HepG2 (cell line): ENCODE results near the gene DNMT3A. TPM values are rescaled to one million over a fixed set of nuclear protein-coding genes. Genes with fewer than 3 reads are reported as not detected.
A peak's percentile ranks its signal among the peaks of the same experiment; 100 is the strongest.

Experiments used
- ATAC-seq: fragments of 200-7000 bp; cut with Tn5 transposase; 3 replicates; pipeline ENCODE4 v1.9.1; 2020; ENCODE audit warnings: mild to moderate bottlenecking, moderate library complexity
- BruUV-seq: library from RNA; stranded (reverse); fragments of 400-500 nt; replicated peaks from 2 replicates; lab custom pipeline; 2021; lab: Mats Ljungman, UMichigan
- CTCF ChIA-PET: fragments of 300-600 bp; formaldehyde crosslinking; extraction: SDS; loops from one replicate; lab custom pipeline; 2021; ENCODE audit warnings: low total read pairs, inconsistent platforms, low intra/inter-chr PET ratio; lab: Yijun Ruan, JAX
- POLR2A ChIA-PET: fragments of 350-600 bp; sonication (Branson Sonifier 250); formaldehyde crosslinking; loops from one replicate; lab custom pipeline; 2020; ENCODE audit warnings: antibody characterized with exemption, inconsistent platforms; lab: Yijun Ruan, JAX
- DNase-seq: peaks from one replicate; pipeline ENCODE4 v3.0.0-alpha.2; 2015; ENCODE audit warnings: low spot score
- FAIRE-seq: peaks from 3 replicates; lab custom pipeline; 2011; peaks lifted over from hg19 to GRCh38; lab: Jason Lieb, UNC
- H2AFZ ChIP-seq: one replicate; pipeline ENCODE4 v1.6.1; 2011; ENCODE audit warnings: low read length, inconsistent platforms
- H3K27ac ChIP-seq: fragments of 300-600 bp; 3 replicates; pipeline ENCODE4 v1.8.0; 2011; ENCODE audit warnings: mixed run types, mild to moderate bottlenecking, mixed read lengths, low read length, inconsistent platforms; ENCODE audit not compliant: insufficient read depth; ENCODE audit errors: extremely low read length
- H3K27me3 ChIP-seq, 2 experiments: fragments of 200-600 bp in 1 of 2; 2 replicates in 1 of 2; 3 replicates in 1 of 2; pipeline versions ENCODE4 v1.6.0 to v1.8.0; 2011; ENCODE audit warnings: low read length in 2 of 2, mild to moderate bottlenecking in 2 of 2, moderate library complexity in 2 of 2, inconsistent platforms in 1 of 2; ENCODE audit not compliant: insufficient read depth in 2 of 2, control insufficient read depth in 1 of 2
- H3K36me3 ChIP-seq, 2 experiments: fragments of 200-600 bp in 1 of 2; replicated peaks in 1 of 2; 2 replicates in 1 of 2; 3 replicates in 1 of 2; pipeline versions ENCODE4 v1.5.1 to v1.8.0; 2011; ENCODE audit warnings: low read length in 2 of 2, inconsistent platforms in 1 of 2; ENCODE audit not compliant: insufficient read depth in 2 of 2, control insufficient read depth in 1 of 2
- H3K4me1 ChIP-seq: 2 replicates; pipeline ENCODE4 v1.5.1; 2012; ENCODE audit warnings: low read length, inconsistent platforms; ENCODE audit not compliant: insufficient read depth
- H3K4me2 ChIP-seq: 2 replicates; pipeline ENCODE4 v1.6.0; 2011; ENCODE audit warnings: low read depth, low read length, inconsistent platforms
- H3K4me3 ChIP-seq, 3 experiments: fragments of 200-600 bp in 1 of 3; sonication (generic), shearing (Covaris generic) in 1 of 3; replicated peaks in 1 of 3; 2 replicates each; pipeline ENCODE4 v1.5.1; 2011 to 2016; ENCODE audit warnings: low read length in 3 of 3, inconsistent platforms in 2 of 3, low read depth in 2 of 3, mild to moderate bottlenecking in 2 of 3, control low read depth in 1 of 3, mixed read lengths in 1 of 3; ENCODE audit not compliant: insufficient read depth in 1 of 3
- H3K79me2 ChIP-seq: one replicate; pipeline ENCODE4 v1.6.1; 2011; ENCODE audit warnings: low read length, inconsistent platforms; ENCODE audit not compliant: insufficient read depth
- H3K9ac ChIP-seq: 2 replicates; pipeline ENCODE4 v1.6.0; 2011; ENCODE audit warnings: mild to moderate bottlenecking, low read depth, low read length, inconsistent platforms; ENCODE audit not compliant: insufficient read depth
- H3K9me3 ChIP-seq: 2 replicates; pipeline ENCODE4 v1.5.1; 2012; ENCODE audit warnings: mild to moderate bottlenecking, low read length
- H4K20me1 ChIP-seq: 2 replicates; pipeline ENCODE4 v1.6.0; 2011; ENCODE audit warnings: inconsistent platforms, mild to moderate bottlenecking, low read length, moderate library complexity; ENCODE audit not compliant: insufficient read depth
- NFKBIZ ChIP-seq: IDR thresholded peaks from 2 replicates; pipeline ENCODE4 v1.6.1; 2018; ENCODE audit warnings: missing genetic modification reagents, missing compliant biosample characterization
- SP2 ChIP-seq: sonication (generic); formaldehyde crosslinking; IDR thresholded peaks from 2 replicates; pipeline ENCODE4 v1.5.1; 2020; ENCODE audit warnings: mild to moderate bottlenecking, missing genetic modification reagents
- TEAD2 ChIP-seq: sonication (generic); formaldehyde crosslinking; IDR thresholded peaks from 2 replicates; pipeline ENCODE4 v1.9.0; 2021; ENCODE audit warnings: missing genetic modification reagents
- ZFP36 ChIP-seq: fragments of 150-350 bp; IDR thresholded peaks from 2 replicates; pipeline ENCODE4 v1.6.1; 2018; ENCODE audit warnings: borderline replicate concordance, low read length, low read depth; ENCODE audit not compliant: partially characterized antibody
- ZNF7 ChIP-seq: IDR thresholded peaks from 2 replicates; pipeline ENCODE4 v1.6.1; 2016; ENCODE audit warnings: missing biosample characterization, missing genetic modification reagents
- ZNF709 ChIP-seq: sonication (generic); formaldehyde crosslinking; IDR thresholded peaks from 2 replicates; pipeline ENCODE4 v1.5.0; 2020; ENCODE audit warnings: mild to moderate bottlenecking, missing genetic modification reagents
- ZNF766 ChIP-seq: sonication (generic); formaldehyde crosslinking; IDR thresholded peaks from 2 replicates; pipeline ENCODE4 v1.5.0; 2020; ENCODE audit warnings: missing genetic modification reagents, borderline replicate concordance
- WGBS: methylation state at CpG from one replicate; pipeline ENCODE4 v1.1.6; 2017; ENCODE audit warnings: low lambda C conversion rate; 5-methylcytosine and 5-hydroxymethylcytosine counted together
- in situ Hi-C: cut with HindIII; loops from 2 replicates; pipeline ENCODE4 v1.10.0; 2017; ENCODE audit warnings: low pct_unique_long_range_greater_than_20kb; ENCODE audit not compliant: extremely low pct_ligation_motif_present
- intact Hi-C: fragments of 100-400 bp; cut with micrococcal nuclease; formaldehyde crosslinking; loops from one replicate; pipeline ENCODE4 v1.10.0; 2022; ENCODE audit not compliant: unreplicated experiment
- polyA plus RNA-seq, 8 experiments: library from polyadenylated mRNA; depleted of rRNA in 3 of 8; stranded (reverse) in 7 of 8; unstranded in 1 of 8; fragments of >200 nt; fragmentation: Illumina TruSeq in 4 of 8; extraction: Trizol in 4 of 8; gene quantifications; 2 replicates each; pipeline versions ENCODE4 v1.2.1 to v1.2.3, GENCODE V29; 2011 to 2016; ENCODE audit warnings: low read depth in 4 of 8, missing spikeins in 1 of 8, mixed read lengths in 1 of 8; ENCODE audit not compliant: insufficient read depth in 1 of 8
- total RNA-seq, 5 experiments: library from RNA; depleted of rRNA; stranded (reverse); fragments of >200 nt; fragmentation: Illumina TruSeq; extraction: Trizol; gene quantifications; 2 replicates each; pipeline ENCODE4 v1.2.3, GENCODE V29; 2016; ENCODE audit warnings: low read depth in 1 of 5
- TF ChIP-seq, protein P1 (sequence below): sonication (generic); formaldehyde crosslinking; IDR thresholded peaks from 2 replicates; pipeline ENCODE4 v1.4.0; 2020; ENCODE audit warnings: missing genetic modification reagents, borderline replicate concordance
- TF ChIP-seq, protein P2 (sequence below): sonication (generic); formaldehyde crosslinking; IDR thresholded peaks from 2 replicates; pipeline ENCODE4 v1.5.0; 2020; ENCODE audit warnings: missing genetic modification reagents, mild to moderate bottlenecking, borderline replicate concordance
- TF ChIP-seq, protein P3 (sequence below): IDR thresholded peaks from 2 replicates; pipeline ENCODE4 v1.6.1; 2016; ENCODE audit warnings: missing biosample characterization, missing genetic modification reagents, low read depth
- TF ChIP-seq, protein P4 (sequence below): sonication (generic); formaldehyde crosslinking; IDR thresholded peaks from 2 replicates; pipeline ENCODE4 v1.5.0; 2020; ENCODE audit warnings: mild to moderate bottlenecking, missing genetic modification reagents
- TF ChIP-seq, protein P5 (sequence below): sonication (generic); formaldehyde crosslinking; conservative IDR thresholded peaks from 2 replicates; pipeline ENCODE4 v1.4.0; 2020; ENCODE audit warnings: missing genetic modification reagents

DNMT3A gene
- total and polyA plus RNA-seq, 2 of the 13 experiments (the other 11 are each of a cell fraction or from before 2014, with no cell fraction given) = 14.7 to 29.1 TPM

DNA sequence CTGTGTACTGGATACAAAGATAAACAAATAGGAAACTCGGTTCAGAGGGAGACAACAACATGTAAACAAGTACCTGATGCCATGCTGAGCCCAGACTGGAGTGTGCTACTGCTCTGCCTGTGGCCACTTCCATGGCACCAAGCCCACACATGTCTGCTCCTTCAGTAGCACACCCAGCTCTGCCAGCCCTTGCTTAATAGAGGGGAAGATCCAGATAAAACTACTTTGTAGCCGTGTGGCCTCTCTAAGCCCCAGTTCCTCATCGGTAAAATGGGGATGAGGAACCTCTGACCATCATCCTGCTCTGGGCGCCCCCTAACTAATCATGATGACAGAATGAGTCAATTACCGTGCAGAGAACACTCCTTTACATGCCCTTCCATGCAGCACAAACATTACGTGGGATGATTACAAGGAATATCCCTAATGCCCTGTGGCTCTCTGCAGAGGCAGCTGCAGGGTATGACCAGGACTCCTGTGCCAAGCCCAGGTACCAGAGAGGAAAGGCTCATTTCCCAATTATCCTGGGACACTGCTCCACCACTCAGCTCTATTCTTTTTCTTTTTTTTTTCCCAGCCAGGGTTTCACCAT, 34.9 kb downstream of the DNMT3A start:
- ChIA-PET CTCF (no interaction called here), POLR2A (no interaction called here)
- peaks cover 18% of the 10 kb centered on the region for H3K4me1 ChIP-seq
- WGBS = 61% methylated on average over 6 of the region's 6 CpGs
- in situ Hi-C loops = no loop called here
- H3K27me3 ChIP-seq = no peaks in the 10 kb centered on the region
- ATAC-seq = no peak
- FAIRE-seq = no peak
- H2AFZ ChIP-seq = no peak overlapping the region
- TF ChIP-seq ZNF7 (CRISPR knock-in tag) = no peak
- TF ChIP-seq, protein P1, sequence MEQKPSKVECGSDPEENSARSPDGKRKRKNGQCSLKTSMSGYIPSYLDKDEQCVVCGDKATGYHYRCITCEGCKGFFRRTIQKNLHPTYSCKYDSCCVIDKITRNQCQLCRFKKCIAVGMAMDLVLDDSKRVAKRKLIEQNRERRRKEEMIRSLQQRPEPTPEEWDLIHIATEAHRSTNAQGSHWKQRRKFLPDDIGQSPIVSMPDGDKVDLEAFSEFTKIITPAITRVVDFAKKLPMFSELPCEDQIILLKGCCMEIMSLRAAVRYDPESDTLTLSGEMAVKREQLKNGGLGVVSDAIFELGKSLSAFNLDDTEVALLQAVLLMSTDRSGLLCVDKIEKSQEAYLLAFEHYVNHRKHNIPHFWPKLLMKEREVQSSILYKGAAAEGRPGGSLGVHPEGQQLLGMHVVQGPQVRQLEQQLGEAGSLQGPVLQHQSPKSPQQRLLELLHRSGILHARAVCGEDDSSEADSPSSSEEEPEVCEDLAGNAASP (CRISPR knock-in tag) = 0 out of 2 replicates have a peak, but pooled peaks have one; percentile 12
- H3K36me3 ChIP-seq = no peaks in the 10 kb centered on the region
- BruUV-seq = no TSS peak
- no peaks in the 10 kb centered on the region for H4K20me1 ChIP-seq
- H3K4me3 ChIP-seq = no peak overlapping the region
- no peaks in the 10 kb centered on the region for H3K79me2 ChIP-seq
- no peak overlapping the region for H3K9ac ChIP-seq
- no peak for DNase-seq
- H3K4me2 ChIP-seq = no peak overlapping the region
- no peaks in the 10 kb centered on the region for H3K9me3 ChIP-seq
- intact Hi-C loops = no loop called here
- no peak overlapping the region for H3K27ac ChIP-seq

DNA sequence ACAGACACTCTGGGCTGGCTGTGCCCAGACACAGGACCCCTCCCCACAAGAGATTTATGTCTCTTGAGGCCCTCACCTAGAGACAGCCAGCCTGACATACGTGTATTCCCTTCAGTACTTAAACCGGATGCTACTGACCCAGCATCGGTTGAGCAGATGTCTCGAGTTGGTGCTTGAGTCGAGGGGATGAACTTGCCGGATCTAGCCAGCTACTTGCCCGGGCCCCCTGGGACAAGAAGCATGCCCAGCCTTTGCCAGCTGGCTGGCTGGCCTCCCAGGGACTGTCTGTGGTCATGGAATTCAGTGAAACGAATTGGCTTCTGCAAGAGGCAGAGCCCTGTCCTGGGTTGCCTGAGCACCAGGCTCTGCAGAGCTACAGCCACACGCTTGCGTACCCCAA, 36.0 kb downstream of the DNMT3A start:
- 68% methylated on average over 8 of the region's 10 CpGs for WGBS
- Histone ChIP-seq H3K79me2 (no peaks in the 10 kb centered on the region), H3K9me3 (no peaks in the 10 kb centered on the region), H2AFZ (no peak overlapping the region), H4K20me1 (no peaks in the 10 kb centered on the region), H3K4me1 (peaks cover 17% of the 10 kb centered on the region), H3K36me3 (no peaks in the 10 kb centered on the region), H3K9ac (no peak overlapping the region), H3K27me3 (no peaks in the 10 kb centered on the region), H3K27ac (no peak overlapping the region), H3K4me2 (no peak overlapping the region), H3K4me3 (no peak overlapping the region)
- no peak for DNase-seq
- ATAC-seq = no peak
- FAIRE-seq = no peak
- in situ Hi-C loops (no loop called here), intact Hi-C loops (no loop called here)
- BruUV-seq = no TSS peak
- POLR2A ChIA-PET = no interaction called here
- CTCF ChIA-PET = no interaction called here
- TF ChIP-seq ZFP36 = no peak
- TF ChIP-seq, protein P2, sequence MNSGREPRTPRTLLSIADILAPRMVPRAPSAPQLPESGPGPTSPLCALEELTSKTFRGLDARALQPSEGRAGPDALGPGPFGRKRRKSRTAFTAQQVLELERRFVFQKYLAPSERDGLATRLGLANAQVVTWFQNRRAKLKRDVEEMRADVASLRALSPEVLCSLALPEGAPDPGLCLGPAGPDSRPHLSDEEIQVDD (CRISPR knock-in tag) = no peak
- TF ChIP-seq, protein P3, sequence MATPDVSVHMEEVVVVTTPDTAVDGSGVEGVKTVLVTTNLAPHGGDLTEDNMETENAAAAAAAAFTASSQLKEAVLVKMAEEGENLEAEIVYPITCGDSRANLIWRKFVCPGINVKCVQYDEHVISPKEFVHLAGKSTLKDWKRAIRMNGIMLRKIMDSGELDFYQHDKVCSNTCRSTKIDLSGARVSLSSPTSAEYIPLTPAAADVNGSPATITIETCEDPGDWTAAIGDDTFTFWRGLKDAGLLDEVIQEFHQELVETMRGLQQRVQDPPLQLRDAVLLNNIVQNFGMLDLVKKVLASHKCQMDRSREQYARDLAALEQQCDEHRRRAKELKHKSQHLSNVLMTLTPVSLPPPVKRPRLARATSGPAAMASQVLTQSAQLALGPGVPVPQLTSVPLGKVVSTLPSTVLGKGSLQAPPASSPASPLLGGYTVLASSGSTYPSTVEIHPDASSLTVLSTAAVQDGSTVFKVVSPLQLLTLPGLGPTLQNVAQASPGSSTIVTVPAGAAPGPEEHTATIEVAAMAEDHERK (CRISPR knock-in tag) = no peak
- TF ChIP-seq, protein P4, sequence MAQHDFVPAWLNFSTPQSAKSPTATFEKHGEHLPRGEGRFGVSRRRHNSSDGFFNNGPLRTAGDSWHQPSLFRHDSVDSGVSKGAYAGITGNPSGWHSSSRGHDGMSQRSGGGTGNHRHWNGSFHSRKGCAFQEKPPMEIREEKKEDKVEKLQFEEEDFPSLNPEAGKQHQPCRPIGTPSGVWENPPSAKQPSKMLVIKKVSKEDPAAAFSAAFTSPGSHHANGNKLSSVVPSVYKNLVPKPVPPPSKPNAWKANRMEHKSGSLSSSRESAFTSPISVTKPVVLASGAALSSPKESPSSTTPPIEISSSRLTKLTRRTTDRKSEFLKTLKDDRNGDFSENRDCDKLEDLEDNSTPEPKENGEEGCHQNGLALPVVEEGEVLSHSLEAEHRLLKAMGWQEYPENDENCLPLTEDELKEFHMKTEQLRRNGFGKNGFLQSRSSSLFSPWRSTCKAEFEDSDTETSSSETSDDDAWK = no peak
- no peak for TF ChIP-seq NFKBIZ (CRISPR knock-in tag)
- TF ChIP-seq, protein P5, sequence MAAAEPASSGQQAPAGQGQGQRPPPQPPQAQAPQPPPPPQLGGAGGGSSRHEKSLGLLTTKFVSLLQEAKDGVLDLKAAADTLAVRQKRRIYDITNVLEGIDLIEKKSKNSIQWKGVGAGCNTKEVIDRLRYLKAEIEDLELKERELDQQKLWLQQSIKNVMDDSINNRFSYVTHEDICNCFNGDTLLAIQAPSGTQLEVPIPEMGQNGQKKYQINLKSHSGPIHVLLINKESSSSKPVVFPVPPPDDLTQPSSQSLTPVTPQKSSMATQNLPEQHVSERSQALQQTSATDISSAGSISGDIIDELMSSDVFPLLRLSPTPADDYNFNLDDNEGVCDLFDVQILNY (CRISPR knock-in tag) = no peak
- TF ChIP-seq ZNF766 = no peak
- TF ChIP-seq TEAD2 (CRISPR knock-in tag) = no peak
- TF ChIP-seq ZNF709 (CRISPR knock-in tag) = no peak
- no peak for TF ChIP-seq SP2
